Measurements from ENCODE around the gene LOXL1. TPM values are rescaled to one million over a fixed set of nuclear protein-coding genes. Genes with fewer than 3 reads are reported as not detected.

LOXL1 gene
- total and polyA plus RNA-seq, 2 of the 4 experiments (the other 2 are of a cell fraction) = 148 to 332 TPM

DNA sequence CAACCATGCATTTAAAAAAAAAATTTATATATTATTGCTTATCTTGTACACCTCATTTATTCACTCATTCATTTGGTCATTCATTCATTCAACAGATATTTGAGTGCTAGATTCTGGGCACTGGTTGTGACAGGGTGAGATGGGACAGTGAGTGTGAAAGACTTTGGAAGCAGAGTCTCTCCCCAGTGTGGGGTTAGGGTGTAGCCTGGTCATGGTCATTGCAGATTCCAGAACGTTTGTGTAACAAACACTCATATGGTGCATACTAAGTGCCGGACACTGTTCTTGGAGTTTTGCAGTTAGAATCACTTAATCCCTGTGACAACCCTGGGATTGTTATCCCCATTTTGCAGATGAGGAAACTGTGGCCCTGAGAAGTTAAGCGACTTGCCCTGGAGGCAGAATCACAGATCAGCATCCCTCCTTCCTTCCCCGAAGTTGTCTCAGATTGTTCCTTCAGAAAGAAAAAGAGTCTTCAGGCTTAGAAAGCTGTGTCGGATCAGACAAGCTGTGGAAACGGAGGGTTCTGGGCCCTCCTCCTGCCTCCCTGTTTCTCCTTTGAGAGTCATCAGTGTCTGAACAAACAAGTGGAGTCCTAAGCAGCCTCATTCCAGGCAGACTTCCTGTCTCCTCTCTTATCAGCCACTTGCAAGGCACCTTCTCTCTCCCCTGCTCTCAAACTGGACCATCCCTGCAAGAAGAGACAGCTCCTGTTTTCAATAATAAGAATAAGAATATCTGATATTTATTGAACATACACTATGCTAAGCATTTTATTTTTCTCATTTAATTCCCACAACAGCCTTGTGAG is 6.3 kb downstream of the LOXL1 start (continued):
- TF ChIP-seq RCOR1 (IDR thresholded peaks at IDR 0.05; ENCODE audit: insufficient replicate concordance, low read length) = no peak

DNA sequence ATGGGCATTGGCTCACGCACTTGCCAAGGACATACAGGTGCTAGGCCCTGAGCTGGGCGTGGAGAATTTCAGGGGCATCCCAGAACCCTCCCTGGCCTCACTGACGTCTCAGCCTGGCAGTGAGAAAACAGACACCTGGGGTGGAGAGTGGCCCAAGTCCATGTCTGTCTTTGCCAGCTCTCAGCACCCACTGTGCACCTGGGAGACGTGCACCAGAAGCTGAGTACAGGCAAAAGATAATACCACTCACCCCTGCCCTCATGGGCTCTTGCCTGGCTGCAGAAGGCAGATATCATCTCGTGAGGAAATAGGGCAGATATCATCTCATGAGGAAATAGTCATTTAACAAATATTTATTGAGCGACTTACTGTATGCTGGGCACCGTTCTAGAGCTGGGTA is 8.0 kb downstream of the LOXL1 start:
- H3K27me3 ChIP-seq (ENCODE audit: control insufficient read depth, insufficient read depth, low read length) = no peaks in the 10 kb centered on the region
- H3K4ac ChIP-seq (ENCODE audit: low read depth, low read length) = no peak overlapping the region
- H2BK15ac ChIP-seq (ENCODE audit: low read depth, low read length) = no peak overlapping the region
- peaks cover 70% of the 10 kb centered on the region for H4K20me1 ChIP-seq (ENCODE audit: insufficient read depth, low read length)
- peaks cover 54% of the 10 kb centered on the region for H3K9me1 ChIP-seq (ENCODE audit: insufficient read depth, low read length)
- H3K9ac ChIP-seq (ENCODE audit: low read depth, low read length) = no peak overlapping the region
- peaks cover 52 to 100% of the 10 kb centered on the region in 2 experiments for H3K79me1 ChIP-seq (ENCODE audit: low read depth in 1 of 2, low read length in 2 of 2)
- DNase-seq (no peak), ATAC-seq (ENCODE audit: low read depth) (no peak)
- H3K4me1 ChIP-seq (ENCODE audit: control insufficient read depth, insufficient read depth, low read length) = peaks cover 55% of the 10 kb centered on the region
- no peak overlapping the region for H3K4me3 ChIP-seq (ENCODE audit: insufficient read depth, low read depth, low read length)
- H3K23ac ChIP-seq (ENCODE audit: low read depth, low read length) = no peak overlapping the region
- no peak overlapping the region for H4K5ac ChIP-seq (ENCODE audit: low read depth, low read length)
- H2AFZ ChIP-seq (replicated peaks; ENCODE audit: low read length, poor library complexity) = no peak overlapping the region
- no peak overlapping the region for H3K4me2 ChIP-seq (ENCODE audit: low read depth, low read length)
- H3K18ac ChIP-seq (ENCODE audit: low read depth, low read length) = no peak overlapping the region
- H2BK5ac ChIP-seq (ENCODE audit: low read depth, low read length, poor library complexity, severe bottlenecking) = no peak overlapping the region
- 93% methylated on average over 3 of the region's 7 CpGs; no CpG with 5 or more reads in 1 of the 2 experiments for WGBS, 2 experiments (ENCODE audit: extremely low coverage in 2 of 2, insufficient read length in 1 of 2)
- no peak overlapping the region for H2BK120ac ChIP-seq (ENCODE audit: low read depth, low read length)
- H2AK5ac ChIP-seq (ENCODE audit: low read depth, low read length) = no peak overlapping the region
- H2BK20ac ChIP-seq (ENCODE audit: low read depth, low read length) = no peak overlapping the region
- no peak overlapping the region for H3K56ac ChIP-seq (ENCODE audit: extremely low read depth, insufficient read depth, low read length)
- in situ Hi-C loops (cut with MboI; ENCODE audit: low sequenced_read_pairs) (no loop called here), intact Hi-C loops (cut with micrococcal nuclease) (no loop called here), dilution Hi-C loops (cut with HindIII; ENCODE audit: low sequenced_read_pairs, unreplicated experiment) (no loop called here)
- no TSS peak for BruUV-seq (replicated peaks)
- no peak overlapping the region for H2AK9ac ChIP-seq (replicated peaks; ENCODE audit: low read depth, low read length, poor library complexity)
- ChIA-PET POLR2A (ENCODE audit: unreplicated experiment) (interaction anchor here (0.9 kb wide), 1 partner anchor 22 kb away, joined by 3 read pairs; no protein-coding TSS in a partner anchor), CTCF (no interaction called here)
- peaks cover 13% of the 10 kb centered on the region for H3K36me3 ChIP-seq (ENCODE audit: control insufficient read depth, insufficient read depth, low read length)
- no peak overlapping the region for H3K27ac ChIP-seq (ENCODE audit: insufficient read depth, low read length)
- no peak overlapping the region for H4K8ac ChIP-seq (ENCODE audit: low read depth in 2 of 2, low read length in 2 of 2)
- no peak overlapping the region for H3K14ac ChIP-seq (replicated peaks; ENCODE audit: low read depth, low read length)
- H3K9me3 ChIP-seq (ENCODE audit: control insufficient read depth, insufficient read depth, low read length) = no peaks in the 10 kb centered on the region
- TF ChIP-seq MXI1 (IDR thresholded peaks at IDR 0.05; ENCODE audit: borderline replicate concordance, low read depth, low read length) = no peak
- no peak for TF ChIP-seq RAD21 (IDR thresholded peaks at IDR 0.05; ENCODE audit: low read length)
- TF ChIP-seq, protein P1, sequence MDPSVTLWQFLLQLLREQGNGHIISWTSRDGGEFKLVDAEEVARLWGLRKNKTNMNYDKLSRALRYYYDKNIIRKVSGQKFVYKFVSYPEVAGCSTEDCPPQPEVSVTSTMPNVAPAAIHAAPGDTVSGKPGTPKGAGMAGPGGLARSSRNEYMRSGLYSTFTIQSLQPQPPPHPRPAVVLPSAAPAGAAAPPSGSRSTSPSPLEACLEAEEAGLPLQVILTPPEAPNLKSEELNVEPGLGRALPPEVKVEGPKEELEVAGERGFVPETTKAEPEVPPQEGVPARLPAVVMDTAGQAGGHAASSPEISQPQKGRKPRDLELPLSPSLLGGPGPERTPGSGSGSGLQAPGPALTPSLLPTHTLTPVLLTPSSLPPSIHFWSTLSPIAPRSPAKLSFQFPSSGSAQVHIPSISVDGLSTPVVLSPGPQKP (IDR thresholded peaks at IDR 0.05; ENCODE audit: borderline replicate concordance, low read depth, low read length) = no peak
- no peak for TF ChIP-seq SMC3 (IDR thresholded peaks at IDR 0.05; ENCODE audit: low read depth, low read length)
- TF ChIP-seq FOS (IDR thresholded peaks at IDR 0.05; ENCODE audit: low read depth, low read length) = no peak
- no peak for TF ChIP-seq CEBPB (IDR thresholded peaks at IDR 0.05; ENCODE audit: low read depth, low read length)
- TF ChIP-seq MAFK (IDR thresholded peaks at IDR 0.05; ENCODE audit: low read depth, low read length) = no peak
- no peak for TF ChIP-seq RFX5 (IDR thresholded peaks at IDR 0.05; ENCODE audit: low read depth, low read length)
- TF ChIP-seq, protein P2, sequence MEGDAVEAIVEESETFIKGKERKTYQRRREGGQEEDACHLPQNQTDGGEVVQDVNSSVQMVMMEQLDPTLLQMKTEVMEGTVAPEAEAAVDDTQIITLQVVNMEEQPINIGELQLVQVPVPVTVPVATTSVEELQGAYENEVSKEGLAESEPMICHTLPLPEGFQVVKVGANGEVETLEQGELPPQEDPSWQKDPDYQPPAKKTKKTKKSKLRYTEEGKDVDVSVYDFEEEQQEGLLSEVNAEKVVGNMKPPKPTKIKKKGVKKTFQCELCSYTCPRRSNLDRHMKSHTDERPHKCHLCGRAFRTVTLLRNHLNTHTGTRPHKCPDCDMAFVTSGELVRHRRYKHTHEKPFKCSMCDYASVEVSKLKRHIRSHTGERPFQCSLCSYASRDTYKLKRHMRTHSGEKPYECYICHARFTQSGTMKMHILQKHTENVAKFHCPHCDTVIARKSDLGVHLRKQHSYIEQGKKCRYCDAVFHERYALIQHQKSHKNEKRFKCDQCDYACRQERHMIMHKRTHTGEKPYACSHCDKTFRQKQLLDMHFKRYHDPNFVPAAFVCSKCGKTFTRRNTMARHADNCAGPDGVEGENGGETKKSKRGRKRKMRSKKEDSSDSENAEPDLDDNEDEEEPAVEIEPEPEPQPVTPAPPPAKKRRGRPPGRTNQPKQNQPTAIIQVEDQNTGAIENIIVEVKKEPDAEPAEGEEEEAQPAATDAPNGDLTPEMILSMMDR (conservative IDR thresholded peaks at IDR 0.05; ENCODE audit: low read depth, low read length) = no peak
- TF ChIP-seq MAZ (IDR thresholded peaks at IDR 0.05; ENCODE audit: borderline replicate concordance, low read depth, low read length) = no peak
- no peak for TF ChIP-seq POLR2A (IDR thresholded peaks at IDR 0.05; ENCODE audit: low read depth, low read length)
- no peak for TF ChIP-seq BHLHE40 (IDR thresholded peaks at IDR 0.05; ENCODE audit: low read depth, low read length)
- no peak overlapping the region for H4K91ac ChIP-seq (ENCODE audit: insufficient read depth, low read depth, low read length)
